ENCODE results near the gene SLC25A5.

DNA sequence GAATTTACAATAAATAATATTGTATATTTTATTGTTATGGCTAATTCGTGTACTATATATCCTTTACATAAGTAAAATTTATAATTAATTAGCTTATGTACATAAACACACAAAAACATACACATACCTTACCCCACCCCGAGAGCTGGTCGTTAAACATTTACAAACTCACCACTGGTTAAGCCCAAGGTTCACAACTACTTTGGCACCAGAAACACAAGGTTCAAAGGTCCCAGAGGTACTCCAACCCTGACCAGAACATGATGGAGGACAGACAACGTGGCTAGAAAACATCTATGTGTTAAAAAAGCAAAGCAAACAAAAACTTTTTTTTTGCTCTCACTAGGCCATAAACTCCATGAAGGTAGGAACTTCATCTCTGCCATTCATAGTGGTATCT lies 37.7 kb downstream of the SLC25A5 start:
- TF ChIP-seq, protein P1, sequence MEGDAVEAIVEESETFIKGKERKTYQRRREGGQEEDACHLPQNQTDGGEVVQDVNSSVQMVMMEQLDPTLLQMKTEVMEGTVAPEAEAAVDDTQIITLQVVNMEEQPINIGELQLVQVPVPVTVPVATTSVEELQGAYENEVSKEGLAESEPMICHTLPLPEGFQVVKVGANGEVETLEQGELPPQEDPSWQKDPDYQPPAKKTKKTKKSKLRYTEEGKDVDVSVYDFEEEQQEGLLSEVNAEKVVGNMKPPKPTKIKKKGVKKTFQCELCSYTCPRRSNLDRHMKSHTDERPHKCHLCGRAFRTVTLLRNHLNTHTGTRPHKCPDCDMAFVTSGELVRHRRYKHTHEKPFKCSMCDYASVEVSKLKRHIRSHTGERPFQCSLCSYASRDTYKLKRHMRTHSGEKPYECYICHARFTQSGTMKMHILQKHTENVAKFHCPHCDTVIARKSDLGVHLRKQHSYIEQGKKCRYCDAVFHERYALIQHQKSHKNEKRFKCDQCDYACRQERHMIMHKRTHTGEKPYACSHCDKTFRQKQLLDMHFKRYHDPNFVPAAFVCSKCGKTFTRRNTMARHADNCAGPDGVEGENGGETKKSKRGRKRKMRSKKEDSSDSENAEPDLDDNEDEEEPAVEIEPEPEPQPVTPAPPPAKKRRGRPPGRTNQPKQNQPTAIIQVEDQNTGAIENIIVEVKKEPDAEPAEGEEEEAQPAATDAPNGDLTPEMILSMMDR (IDR thresholded peaks at IDR 0.05), result no peak
- no peak for TF ChIP-seq POLR2A (IDR thresholded peaks at IDR 0.05)

Measured in lower leg skin (tissue), 3 donors.